CD4-positive, alpha-beta T cell (primary cell): ENCODE results near the gene CRP. TPM values are rescaled to one million over a fixed set of nuclear protein-coding genes. Genes with fewer than 3 reads are reported as not detected.

ENCODE experiments used
- ATAC-seq: fragments of 200-7000 bp; cut with Tn5 transposase; one replicate; pipeline ENCODE4 v1.10.0; 2022; ENCODE audit warnings: mild to moderate bottlenecking; ENCODE audit not compliant: poor library complexity
- CTCF ChIA-PET: fragments of 350-600 bp; sonication (Branson Sonifier 250); formaldehyde crosslinking; loops from one replicate; lab custom pipeline; 2021; ENCODE audit warnings: antibody characterized with exemption, inconsistent platforms; lab: Charles Lee
- POLR2A ChIA-PET: fragments of 350-600 bp; sonication (Branson Sonifier 250); formaldehyde crosslinking; loops from one replicate; lab custom pipeline; 2021; ENCODE audit warnings: antibody characterized with exemption, inconsistent platforms; lab: Charles Lee
- DNase-seq, 14 experiments: peaks; one replicate each; pipeline ENCODE4 v3.0.0-alpha.2; 2013 to 2020; ENCODE audit warnings: mixed read lengths in 2 of 14
- H3K27ac ChIP-seq, 2 donors: one replicate each; pipeline versions ENCODE4 v1.5.1 to v1.7.0; 2013; ENCODE audit warnings: low read length in 2 of 2, low read depth in 1 of 2, mild to moderate bottlenecking in 1 of 2
- H3K27me3 ChIP-seq, 2 experiments: 1 replicate in 1 of 2; 2 replicates in 1 of 2; pipeline versions ENCODE4 v1.6.1 to v1.7.0; 2013; ENCODE audit warnings: low read length in 2 of 2, control low read depth in 1 of 2, mild to moderate bottlenecking in 1 of 2, moderate library complexity in 1 of 2; ENCODE audit not compliant: insufficient read depth in 2 of 2, control insufficient read depth in 1 of 2
- H3K36me3 ChIP-seq: one replicate; pipeline ENCODE4 v1.6.1; 2013; ENCODE audit warnings: low read length, control low read depth; ENCODE audit not compliant: insufficient read depth
- H3K4me1 ChIP-seq: one replicate; pipeline ENCODE4 v1.6.1; 2013; ENCODE audit warnings: low read length, control low read depth; ENCODE audit not compliant: insufficient read depth
- H3K4me3 ChIP-seq: one replicate; pipeline ENCODE4 v1.5.1; 2013; ENCODE audit warnings: mild to moderate bottlenecking, low read length, moderate library complexity
- H3K9me3 ChIP-seq, 2 experiments: 1 replicate in 1 of 2; 2 replicates in 1 of 2; pipeline versions ENCODE4 v1.6.1 to v1.7.0; 2013; ENCODE audit warnings: low read length in 2 of 2, mild to moderate bottlenecking in 2 of 2, control low read depth in 1 of 2, moderate library complexity in 1 of 2; ENCODE audit not compliant: control insufficient read depth in 1 of 2, insufficient read depth in 1 of 2
- H3K27ac Mint-ChIP-seq: one replicate; pipeline ENCODE4 v1.8.0; 2020; ENCODE audit warnings: mixed read lengths
- H3K27me3 Mint-ChIP-seq: one replicate; pipeline ENCODE4 v1.8.0; 2021; ENCODE audit warnings: mixed read lengths
- H3K36me3 Mint-ChIP-seq: one replicate; pipeline ENCODE4 v1.8.0; 2021; ENCODE audit warnings: low read depth, mixed read lengths
- H3K4me1 Mint-ChIP-seq: one replicate; pipeline ENCODE4 v1.8.0; 2021; ENCODE audit warnings: low read depth, mixed read lengths
- H3K4me3 Mint-ChIP-seq: one replicate; pipeline ENCODE4 v1.8.0; 2020; ENCODE audit warnings: mild to moderate bottlenecking, mixed read lengths
- H3K9me3 Mint-ChIP-seq: one replicate; pipeline ENCODE4 v1.8.0; 2020; ENCODE audit warnings: mixed read lengths
- CTCF ChIP-seq: fragments of 200-600 bp; IDR thresholded peaks from one replicate; pipeline ENCODE4 v1.8.0; 2022; ENCODE audit warnings: antibody characterized with exemption, mild to moderate bottlenecking
- intact Hi-C, 2 experiments: fragments of 100-400 bp; cut with DNase I in 1 of 2; cut with micrococcal nuclease in 1 of 2; formaldehyde crosslinking; loops; one replicate each; pipeline versions ENCODE4 v1.15.1 to v1.9.0; 2023 to 2025; cut with DNase I, micrococcal nuclease
- total RNA-seq, 174 experiments: library from RNA in 2 of 174; stranded (reverse) in 2 of 174; gene quantifications; one replicate each; pipeline ENCODE4 v1.2.3 and lab custom pipeline; 2021 to 2026

The CRP gene
- total RNA-seq, 2 experiments from 2014 or later, result not detected

- no peak for ATAC-seq
- no peak overlapping the region for H3K4me3 ChIP-seq
- intact Hi-C loops, result no loop called here
- Mint-ChIP-seq H3K27ac (no peak overlapping the region), H3K4me1 (no peaks in the 10 kb centered on the region), H3K9me3 (peaks cover 2% of the 10 kb centered on the region), H3K4me3 (no peak overlapping the region), H3K27me3 (peaks cover 27% of the 10 kb centered on the region), H3K36me3 (no peaks in the 10 kb centered on the region)
- peak in 2 of 14 experiments; percentile 6 to 23 for DNase-seq
- peaks cover 4 to 11% of the 10 kb centered on the region in 2 experiments for H3K27me3 ChIP-seq
- TF ChIP-seq CTCF, result no peak
- H3K27ac ChIP-seq, result no peak overlapping the region
- POLR2A ChIA-PET, result no interaction called here
- CTCF ChIA-PET, result interaction anchor here (0.5 kb wide), 1 partner anchor 271 kb away, joined by 3 read pairs; no protein-coding TSS in a partner anchor
- no peaks in the 10 kb centered on the region for H3K4me1 ChIP-seq
- no peaks in the 10 kb centered on the region for H3K36me3 ChIP-seq
- no peaks in the 10 kb centered on the region for H3K9me3 ChIP-seq
Measured at GRCh38 chr1:159664247-159664646, 50.1 kb downstream of the CRP start.

GRCh38 chr1:159663552-159663951 lies 50.8 kb downstream of the CRP start:
- peaks cover 27% of the 10 kb centered on the region for H3K27me3 Mint-ChIP-seq
- Histone ChIP-seq H3K9me3 (no peaks in the 10 kb centered on the region), H3K27me3 (peaks cover 4 to 11% of the 10 kb centered on the region in 2 experiments), H3K4me1 (no peaks in the 10 kb centered on the region), H3K4me3 (no peak overlapping the region), H3K27ac (no peak overlapping the region), H3K36me3 (no peaks in the 10 kb centered on the region)
- ChIA-PET CTCF (no interaction called here), POLR2A (no interaction called here)
- ATAC-seq (no peak), DNase-seq (no peak)
- TF ChIP-seq CTCF, result no peak
- no peaks in the 10 kb centered on the region for H3K36me3 Mint-ChIP-seq
- intact Hi-C loops, result no loop called here
- no peaks in the 10 kb centered on the region for H3K4me1 Mint-ChIP-seq
- no peak overlapping the region for H3K27ac Mint-ChIP-seq
- H3K9me3 Mint-ChIP-seq, result peaks cover 2% of the 10 kb centered on the region
- H3K4me3 Mint-ChIP-seq, result no peak overlapping the region

Other genes starting within 250 kb of the CRP start
- not detected for gene OR10J5, start 178.6 kb downstream of the CRP start, total RNA-seq
- not detected for gene APCS, start 126.8 kb downstream of the CRP start, total RNA-seq
- 1 to 10 TPM; 3.9 to 6.0 TPM for gene DUSP23, start 66.4 kb upstream of the CRP start, total RNA-seq
- gene FCRL6, start 87.8 kb upstream of the CRP start, total RNA-seq, result under 1 TPM; 0.28 to 0.52 TPM
- gene SLAMF8, start 112.3 kb upstream of the CRP start, total RNA-seq, result under 1 TPM in 1 of 2 experiments, not detected in 1; 0.34 TPM
- not detected for gene VSIG8, start 148.1 kb upstream of the CRP start, total RNA-seq
- gene CFAP45, start 185.6 kb upstream of the CRP start, total RNA-seq, result 1 to 10 TPM; 8.4 to 9.0 TPM
- 100 to 1,000 TPM; 301 to 311 TPM for gene TAGLN2, start 210.9 kb upstream of the CRP start, total RNA-seq
- not detected for gene IGSF9, start 231.0 kb upstream of the CRP start, total RNA-seq
- gene SLAMF9, start 239.6 kb upstream of the CRP start, total RNA-seq, result not detected